Liver (tissue), 9 donors: ENCODE measurements around the gene TENM3. TPM values are rescaled to one million over a fixed set of nuclear protein-coding genes. Genes with fewer than 3 reads are reported as not detected.

Experiments
- DNase-seq: peaks from one replicate; pipeline ENCODE4 v3.0.0-alpha.2; 2017; ENCODE audit warnings: low spot score
- H3K27ac ChIP-seq, 2 donors: one replicate each; pipeline ENCODE4 v1.7.0; 2013; ENCODE audit warnings: inconsistent platforms in 2 of 2, low read length in 2 of 2, control low read depth in 1 of 2, low read depth in 1 of 2, mild to moderate bottlenecking in 1 of 2
- H3K27me3 ChIP-seq, 4 donors: one replicate each; pipeline versions ENCODE4 v1.6.1 to v1.7.0; 2013; ENCODE audit warnings: low read length in 3 of 4, inconsistent platforms in 1 of 4, mild to moderate bottlenecking in 1 of 4, moderate library complexity in 1 of 4; ENCODE audit not compliant: control insufficient read depth in 4 of 4, insufficient read depth in 4 of 4
- H3K36me3 ChIP-seq, 4 donors: one replicate each; pipeline versions ENCODE4 v1.6.1 to v1.7.0; 2013; ENCODE audit warnings: low read length in 3 of 4, mild to moderate bottlenecking in 3 of 4, low read depth in 1 of 4, moderate library complexity in 1 of 4; ENCODE audit not compliant: control insufficient read depth in 4 of 4, insufficient read depth in 3 of 4
- H3K4me1 ChIP-seq, 4 donors: one replicate each; pipeline versions ENCODE4 v1.6.1 to v1.7.0; 2013; ENCODE audit warnings: low read length in 3 of 4, mild to moderate bottlenecking in 3 of 4, moderate library complexity in 1 of 4; ENCODE audit not compliant: control insufficient read depth in 4 of 4, insufficient read depth in 4 of 4
- H3K4me3 ChIP-seq, 3 donors: one replicate each; pipeline versions ENCODE4 v1.6.1 to v1.7.0; 2013; ENCODE audit warnings: low read length in 3 of 3, control low read depth in 1 of 3, low read depth in 1 of 3, mild to moderate bottlenecking in 1 of 3
- H3K9ac ChIP-seq, 2 donors: one replicate each; pipeline ENCODE4 v1.7.0; 2013; ENCODE audit warnings: low read length in 2 of 2, mild to moderate bottlenecking in 2 of 2, moderate library complexity in 2 of 2, control low read depth in 1 of 2, low read depth in 1 of 2
- H3K9me3 ChIP-seq, 4 donors: one replicate each; pipeline versions ENCODE4 v1.6.1 to v1.7.0; 2013; ENCODE audit warnings: low read length in 3 of 4; ENCODE audit not compliant: control insufficient read depth in 4 of 4
- EGR1 ChIP-seq, 2 donors: IDR thresholded peaks; 2 replicates each; pipeline ENCODE4 v1.6.1; 2016 to 2018; ENCODE audit warnings: antibody characterized with exemption in 2 of 2, low read depth in 2 of 2
- FOXA1 ChIP-seq: IDR thresholded peaks from 2 replicates; pipeline ENCODE4 v1.6.1; 2016; ENCODE audit warnings: antibody characterized with exemption
- GABPA ChIP-seq, 2 donors: IDR thresholded peaks in 1 of 2; conservative IDR thresholded peaks in 1 of 2; 2 replicates each; pipeline ENCODE4 v1.6.1; 2016; ENCODE audit warnings: antibody characterized with exemption in 2 of 2, mild to moderate bottlenecking in 1 of 2, moderate library complexity in 1 of 2
- HNF4G ChIP-seq: IDR thresholded peaks from 2 replicates; pipeline ENCODE4 v1.6.1; 2016; ENCODE audit warnings: antibody characterized with exemption
- JUND ChIP-seq, 2 donors: IDR thresholded peaks; 2 replicates each; pipeline ENCODE4 v1.6.1; 2016; ENCODE audit warnings: antibody characterized with exemption in 2 of 2
- NR2F2 ChIP-seq: IDR thresholded peaks from 2 replicates; pipeline ENCODE4 v1.6.1; 2016; ENCODE audit warnings: antibody characterized with exemption
- RAD21 ChIP-seq, 2 donors: IDR thresholded peaks; 2 replicates each; pipeline ENCODE4 v1.6.1; 2016; ENCODE audit warnings: antibody characterized with exemption in 2 of 2, mild to moderate bottlenecking in 2 of 2
- RXRA ChIP-seq, 2 donors: IDR thresholded peaks; 2 replicates each; pipeline ENCODE4 v1.6.1; 2017 to 2018; ENCODE audit warnings: antibody characterized with exemption in 2 of 2, mild to moderate bottlenecking in 1 of 2
- SP1 ChIP-seq: IDR thresholded peaks from 2 replicates; pipeline ENCODE4 v1.6.1; 2018; ENCODE audit warnings: antibody characterized with exemption, mild to moderate bottlenecking
- YY1 ChIP-seq: IDR thresholded peaks from 2 replicates; pipeline ENCODE4 v1.6.1; 2016; ENCODE audit warnings: antibody characterized with exemption, mild to moderate bottlenecking
- WGBS: extraction: QIAGEN DNeasy Blood & Tissue Kit; methylation state at CpG from one replicate; pipeline ENCODE4 v1.1.7; 2013; 5-methylcytosine and 5-hydroxymethylcytosine counted together
- polyA plus RNA-seq, 2 donors: library from polyadenylated mRNA; stranded (reverse) in 1 of 2; unstranded in 1 of 2; fragments of 200-250 nt in 1 of 2; fragments of >200 nt in 1 of 2; fragmentation: Nextera tagmentation in 1 of 2; extraction: Ambion mirVana in 1 of 2; gene quantifications; one replicate each; pipeline versions ENCODE4 v1.2.1 to v1.2.3, GENCODE V29; 2013 to 2015
- total RNA-seq, 2 donors: library from RNA; depleted of rRNA; stranded (reverse); fragments of >200 nt; gene quantifications; one replicate each; pipeline ENCODE4 v1.2.3, GENCODE V29; 2014
- TF ChIP-seq, protein P1 (sequence below): IDR thresholded peaks from 2 replicates; pipeline ENCODE4 v1.6.1; 2016; ENCODE audit warnings: antibody characterized with exemption
- TF ChIP-seq, protein P2 (sequence below): IDR thresholded peaks from 2 replicates; pipeline ENCODE4 v1.6.1; 2016; ENCODE audit warnings: antibody characterized with exemption
- TF ChIP-seq, protein P3 (sequence below): IDR thresholded peaks from 2 replicates; pipeline ENCODE4 v1.6.1; 2016; ENCODE audit warnings: antibody characterized with exemption
- donor health status: healthy.
- donor health status: healthy.
- donor health status: healthy.
- donor health status: healthy.
- donor health status: healthy.

TENM3 gene
- total and polyA plus RNA-seq, 4 donors = 0.32 to 16.8 (median 0.70) TPM

DNA sequence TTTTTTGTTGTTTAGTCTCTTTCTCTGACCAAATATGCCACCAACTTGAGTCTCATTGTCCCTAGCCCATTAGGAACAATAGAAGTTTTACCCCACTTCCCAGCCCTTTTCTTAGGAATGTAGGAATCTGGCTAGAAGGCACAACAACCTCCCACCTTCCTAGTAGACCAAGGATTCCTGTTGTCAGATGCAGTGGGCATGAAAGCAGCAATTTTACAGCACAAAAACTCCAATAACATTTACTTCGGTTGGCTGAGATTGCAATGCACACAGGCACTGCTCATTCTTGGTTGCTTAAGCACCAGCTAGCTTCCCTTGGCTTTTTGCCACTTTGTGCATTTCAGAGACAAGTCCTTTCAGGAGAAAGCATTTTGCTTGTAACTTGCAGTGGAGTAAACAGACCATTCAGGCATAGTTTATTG lies 312.8 kb downstream of the TENM3 start:
- TF ChIP-seq HNF4G (no peak), RXRA (IDR thresholded peaks at IDR 0.05) (no peak), EGR1 (IDR thresholded peaks at IDR 0.05; ENCODE audit: low read depth in 2 of 2) (no peak), GABPA (IDR thresholded peaks at IDR 0.05 in 1 of 2, conservative IDR thresholded peaks at IDR 0.05 in 1 of 2) (no peak), RAD21 (IDR thresholded peaks at IDR 0.05) (no peak), YY1 (no peak)
- TF ChIP-seq, protein P1, sequence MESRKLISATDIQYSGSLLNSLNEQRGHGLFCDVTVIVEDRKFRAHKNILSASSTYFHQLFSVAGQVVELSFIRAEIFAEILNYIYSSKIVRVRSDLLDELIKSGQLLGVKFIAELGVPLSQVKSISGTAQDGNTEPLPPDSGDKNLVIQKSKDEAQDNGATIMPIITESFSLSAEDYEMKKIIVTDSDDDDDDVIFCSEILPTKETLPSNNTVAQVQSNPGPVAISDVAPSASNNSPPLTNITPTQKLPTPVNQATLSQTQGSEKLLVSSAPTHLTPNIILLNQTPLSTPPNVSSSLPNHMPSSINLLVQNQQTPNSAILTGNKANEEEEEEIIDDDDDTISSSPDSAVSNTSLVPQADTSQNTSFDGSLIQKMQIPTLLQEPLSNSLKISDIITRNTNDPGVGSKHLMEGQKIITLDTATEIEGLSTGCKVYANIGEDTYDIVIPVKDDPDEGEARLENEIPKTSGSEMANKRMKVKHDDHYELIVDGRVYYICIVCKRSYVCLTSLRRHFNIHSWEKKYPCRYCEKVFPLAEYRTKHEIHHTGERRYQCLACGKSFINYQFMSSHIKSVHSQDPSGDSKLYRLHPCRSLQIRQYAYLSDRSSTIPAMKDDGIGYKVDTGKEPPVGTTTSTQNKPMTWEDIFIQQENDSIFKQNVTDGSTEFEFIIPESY = no peak
- TF ChIP-seq, protein P2, sequence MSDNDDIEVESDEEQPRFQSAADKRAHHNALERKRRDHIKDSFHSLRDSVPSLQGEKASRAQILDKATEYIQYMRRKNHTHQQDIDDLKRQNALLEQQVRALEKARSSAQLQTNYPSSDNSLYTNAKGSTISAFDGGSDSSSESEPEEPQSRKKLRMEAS = no peak
- no peaks in the 10 kb centered on the region for H3K4me1 ChIP-seq
- no peak overlapping the region for H3K27ac ChIP-seq
- H3K9me3 ChIP-seq = no peaks in the 10 kb centered on the region
- H3K9ac ChIP-seq = no peak overlapping the region
- no peak for DNase-seq
- peaks cover 0 to 3% (median 0%) of the 10 kb centered on the region in 4 donors for H3K27me3 ChIP-seq
- no peaks in the 10 kb centered on the region for H3K36me3 ChIP-seq
- H3K4me3 ChIP-seq = no peak overlapping the region
- 72% methylated on average over 1 of the region's 1 CpG for WGBS

DNA sequence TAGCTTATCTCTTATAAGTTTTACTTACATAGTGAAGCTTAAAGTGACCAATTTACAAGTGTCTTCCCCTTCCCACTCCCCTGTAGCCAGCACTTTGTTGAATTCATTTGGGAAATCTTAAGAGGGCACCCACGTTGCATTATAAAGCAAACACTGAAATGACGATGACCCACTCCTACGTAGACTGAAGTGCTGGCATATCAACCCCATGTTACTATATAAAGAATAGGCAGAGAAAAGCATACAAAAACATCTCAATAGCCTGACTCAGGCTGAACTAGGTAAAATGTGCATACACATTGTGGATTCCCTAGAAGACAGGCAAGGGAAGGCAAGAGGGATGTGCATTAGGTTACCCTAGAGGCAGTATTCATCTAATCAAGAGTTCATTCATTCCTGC lies 313.4 kb downstream of the TENM3 start:
- Histone ChIP-seq H3K4me1 (no peaks in the 10 kb centered on the region), H3K36me3 (no peaks in the 10 kb centered on the region), H3K9ac (no peak overlapping the region), H3K9me3 (no peaks in the 10 kb centered on the region), H3K4me3 (no peak overlapping the region), H3K27me3 (peaks cover 0 to 3% (median 0%) of the 10 kb centered on the region in 4 donors), H3K27ac (no peak overlapping the region)
- DNase-seq = no peak
- 81% methylated on average over 3 of the region's 3 CpGs for WGBS
- TF ChIP-seq YY1 (no peak), JUND (IDR thresholded peaks at IDR 0.05) (no peak), RAD21 (IDR thresholded peaks at IDR 0.05) (no peak)
- TF ChIP-seq, protein P1 = no peak

DNA sequence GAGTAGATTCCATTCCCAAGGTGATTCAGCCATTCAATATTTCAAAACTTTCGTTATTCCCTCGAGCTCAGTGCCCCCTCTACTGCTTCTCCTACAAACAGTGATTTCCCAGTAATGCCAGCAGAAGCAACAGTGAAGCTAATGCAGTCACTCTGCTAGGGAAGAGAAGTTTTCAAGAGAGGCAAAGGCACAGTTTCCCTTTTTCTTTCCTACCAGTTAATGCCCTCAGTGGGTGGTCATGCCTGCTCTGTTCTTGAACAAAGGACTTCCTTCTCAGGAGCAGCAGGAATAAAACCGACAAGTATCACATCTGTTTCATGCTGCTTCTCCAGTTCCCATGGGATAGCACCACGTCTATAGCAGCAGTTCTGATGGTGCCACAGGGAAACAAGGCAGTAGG lies 317.2 kb downstream of the TENM3 start:
- no peak overlapping the region for H3K9ac ChIP-seq
- WGBS = 55% methylated on average over 4 of the region's 4 CpGs

More for the DNA sequence above, 317.2 kb downstream of the TENM3 start:
- no peak for DNase-seq
- no peak overlapping the region for H3K4me3 ChIP-seq
- no peak overlapping the region for H3K27ac ChIP-seq
- no peaks in the 10 kb centered on the region for H3K4me1 ChIP-seq
- TF ChIP-seq FOXA1 (no peak), HNF4G (no peak), RXRA (IDR thresholded peaks at IDR 0.05) (no peak), YY1 (no peak), GABPA (IDR thresholded peaks at IDR 0.05 in 1 of 2, conservative IDR thresholded peaks at IDR 0.05 in 1 of 2) (no peak), SP1 (no peak), NR2F2 (no peak), RAD21 (IDR thresholded peaks at IDR 0.05) (no peak), EGR1 (IDR thresholded peaks at IDR 0.05; ENCODE audit: low read depth in 2 of 2) (no peak), JUND (IDR thresholded peaks at IDR 0.05) (no peak)
- TF ChIP-seq, protein P1 = no peak
- TF ChIP-seq, protein P3, sequence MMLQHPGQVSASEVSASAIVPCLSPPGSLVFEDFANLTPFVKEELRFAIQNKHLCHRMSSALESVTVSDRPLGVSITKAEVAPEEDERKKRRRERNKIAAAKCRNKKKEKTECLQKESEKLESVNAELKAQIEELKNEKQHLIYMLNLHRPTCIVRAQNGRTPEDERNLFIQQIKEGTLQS = no peak
- no peaks in the 10 kb centered on the region for H3K9me3 ChIP-seq
- no peaks in the 10 kb centered on the region for H3K27me3 ChIP-seq
- H3K36me3 ChIP-seq = no peaks in the 10 kb centered on the region
